GM15510 (cell line): ENCODE results near the gene RAD51.

Source experiments
- POLR2A ChIP-seq: IDR thresholded peaks from 3 replicates; pipeline ENCODE4 v1.6.1; 2011; ENCODE audit warnings: borderline replicate concordance; ENCODE audit not compliant: insufficient read length; ENCODE audit errors: extremely low read depth

Gene RAD51

DNA sequence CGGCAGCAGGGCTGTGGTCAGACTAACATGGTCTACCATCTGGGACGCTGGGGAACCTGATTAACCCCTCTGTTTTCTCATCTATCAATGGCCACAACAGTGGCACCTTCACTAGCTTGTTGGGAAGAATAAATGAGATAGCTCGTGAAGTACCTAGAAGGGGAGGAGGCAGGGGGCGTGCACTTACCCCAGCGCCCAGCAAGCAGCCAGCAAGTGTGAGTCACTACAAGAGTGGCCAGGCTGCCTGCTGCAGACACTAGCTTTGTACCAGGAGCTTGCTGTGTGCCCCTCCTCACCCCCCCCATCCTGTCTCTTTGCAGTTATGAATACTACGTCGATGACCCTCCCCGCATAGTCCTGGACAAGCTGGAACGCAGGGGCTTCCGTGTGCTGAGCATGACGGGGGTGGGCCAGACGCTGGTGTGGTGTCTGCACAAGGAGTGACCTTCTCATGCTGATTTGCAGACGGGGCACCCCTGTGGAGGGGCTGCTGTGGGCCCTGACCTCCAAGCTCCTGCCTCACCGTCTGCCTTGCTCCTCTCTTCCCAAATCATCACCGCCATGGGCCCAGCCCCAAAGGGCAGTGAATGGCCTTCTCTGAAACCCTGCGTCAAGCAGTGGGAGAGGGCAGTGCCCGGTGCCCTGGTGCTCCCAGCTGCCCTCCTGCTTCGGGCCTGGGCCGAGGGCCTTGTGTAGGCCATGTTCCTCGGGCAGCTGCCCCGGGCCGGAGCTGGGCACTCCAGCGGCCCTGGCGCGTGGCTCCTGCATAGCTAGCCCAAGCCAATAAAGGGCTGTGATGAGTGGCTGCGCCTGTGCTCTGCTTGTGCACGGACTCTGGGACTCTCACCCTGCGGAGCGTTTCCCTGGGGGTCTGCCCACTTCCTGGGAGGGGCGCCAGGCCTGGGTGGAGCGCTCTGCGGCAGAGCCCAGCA lies 72.2 kb downstream of the RAD51 start:
- TF ChIP-seq POLR2A, result no peak

GRCh38 chr15:40767838-40768500 lies 73.0 kb downstream of the RAD51 start:
- TF ChIP-seq POLR2A, result no peak

- no peak for TF ChIP-seq POLR2A
Observed at GRCh38 chr15:40768521-40769273, 73.7 kb downstream of the RAD51 start.

- peak; percentile 20 for TF ChIP-seq POLR2A
Observed at GRCh38 chr15:40769274-40770146, 74.5 kb downstream of the RAD51 start, which contains the start of gene C15orf62. Gene C15orf62, plus strand, starts transcription at chr15:40769980. Its CDS starts 516 bp downstream, at chr15:40770496.

DNA sequence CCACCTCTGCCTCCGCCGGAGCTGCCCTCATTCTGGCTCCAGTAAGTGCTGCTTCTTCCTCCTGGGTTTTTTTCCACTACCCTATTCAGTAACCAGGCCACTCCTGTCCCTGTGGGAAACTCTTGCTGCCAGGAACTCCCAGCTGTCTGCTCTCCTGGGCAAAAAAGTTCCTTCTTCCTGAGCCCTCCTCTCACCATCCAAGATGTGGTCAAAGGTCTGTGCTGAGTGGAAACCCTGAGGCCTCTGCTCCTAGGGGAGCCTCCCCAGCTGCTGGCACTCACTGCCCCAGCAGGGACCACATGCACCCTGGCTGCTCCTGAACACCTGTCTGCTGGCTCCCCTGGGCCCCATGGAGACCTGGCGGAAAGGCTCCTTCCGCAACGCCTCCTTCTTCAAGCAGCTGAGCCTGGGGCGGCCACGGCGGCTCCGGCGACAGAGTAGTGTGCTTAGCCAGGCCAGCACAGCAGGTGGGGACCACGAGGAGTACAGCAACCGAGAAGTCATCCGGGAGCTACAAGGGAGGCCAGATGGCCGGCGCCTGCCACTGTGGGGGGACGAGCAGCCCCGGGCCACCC lies 75.3 kb downstream of the RAD51 start:
- no peak for TF ChIP-seq POLR2A

DNA sequence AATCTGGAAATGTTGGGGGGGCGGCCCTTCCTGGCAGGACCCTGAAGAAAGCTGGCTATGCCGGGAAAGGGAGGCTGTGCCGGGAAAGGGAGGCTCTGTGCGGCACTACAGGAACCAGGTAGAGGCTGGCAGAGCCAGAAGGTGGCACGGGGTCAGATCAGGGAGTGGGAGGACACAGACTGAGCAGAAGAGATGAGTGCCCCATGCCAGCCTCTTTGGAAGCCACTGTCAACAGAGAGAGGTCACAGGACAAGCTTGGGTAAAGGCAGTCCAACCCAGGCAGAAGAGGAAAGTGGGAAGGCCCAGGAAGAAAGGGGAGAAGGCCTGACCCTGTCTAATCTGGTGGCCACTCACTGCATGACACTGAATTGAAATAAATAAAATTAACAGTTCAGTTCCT lies 76.3 kb downstream of the RAD51 start:
- TF ChIP-seq POLR2A, result no peak

- TF ChIP-seq POLR2A, result no peak
Observed at GRCh38 chr15:40772014-40772413, 77.0 kb downstream of the RAD51 start.

- no peak for TF ChIP-seq POLR2A
Observed at GRCh38 chr15:40773496-40773895, 78.5 kb downstream of the RAD51 start.

DNA sequence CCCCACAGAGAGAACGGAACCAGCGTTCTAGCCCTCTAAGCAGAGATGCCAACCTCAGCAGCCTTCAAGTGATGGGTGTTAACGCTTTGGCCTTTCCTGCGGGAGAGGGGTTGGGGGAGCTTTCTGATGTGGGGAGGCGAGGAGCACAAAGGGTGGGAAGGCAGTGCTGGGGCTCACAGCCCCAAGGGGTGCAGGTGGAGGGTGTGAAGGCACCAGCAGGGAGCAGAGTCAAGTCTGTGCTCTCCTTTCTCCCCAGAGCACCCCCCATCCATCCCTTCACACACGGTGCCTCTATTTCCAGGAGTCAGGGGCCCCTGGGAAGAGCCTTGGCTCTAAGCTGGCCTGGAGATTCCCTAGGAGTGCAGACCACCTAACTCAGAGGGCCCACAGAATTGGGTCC lies 78.9 kb downstream of the RAD51 start:
- TF ChIP-seq POLR2A, result no peak

DNA sequence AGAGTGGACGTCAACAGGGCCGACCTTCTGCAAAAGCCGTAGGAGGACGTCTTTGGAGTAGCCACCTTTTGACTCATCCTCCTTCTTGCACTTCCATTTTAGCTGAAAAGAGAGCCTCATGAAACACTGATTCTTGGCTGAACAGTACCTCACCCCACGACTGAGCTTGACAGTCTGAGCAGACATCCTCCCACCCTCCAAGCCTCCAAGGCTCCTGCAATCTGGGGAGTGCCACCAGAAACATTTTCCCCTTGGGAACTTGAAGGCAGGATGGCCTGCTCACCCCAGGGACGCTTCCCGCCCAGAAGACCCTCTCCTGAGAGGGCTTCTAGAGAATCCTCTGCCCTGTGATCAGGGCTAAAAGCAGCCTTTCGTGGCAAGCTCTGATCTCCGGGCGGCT lies 80.0 kb downstream of the RAD51 start:
- TF ChIP-seq POLR2A, result no peak

DNA sequence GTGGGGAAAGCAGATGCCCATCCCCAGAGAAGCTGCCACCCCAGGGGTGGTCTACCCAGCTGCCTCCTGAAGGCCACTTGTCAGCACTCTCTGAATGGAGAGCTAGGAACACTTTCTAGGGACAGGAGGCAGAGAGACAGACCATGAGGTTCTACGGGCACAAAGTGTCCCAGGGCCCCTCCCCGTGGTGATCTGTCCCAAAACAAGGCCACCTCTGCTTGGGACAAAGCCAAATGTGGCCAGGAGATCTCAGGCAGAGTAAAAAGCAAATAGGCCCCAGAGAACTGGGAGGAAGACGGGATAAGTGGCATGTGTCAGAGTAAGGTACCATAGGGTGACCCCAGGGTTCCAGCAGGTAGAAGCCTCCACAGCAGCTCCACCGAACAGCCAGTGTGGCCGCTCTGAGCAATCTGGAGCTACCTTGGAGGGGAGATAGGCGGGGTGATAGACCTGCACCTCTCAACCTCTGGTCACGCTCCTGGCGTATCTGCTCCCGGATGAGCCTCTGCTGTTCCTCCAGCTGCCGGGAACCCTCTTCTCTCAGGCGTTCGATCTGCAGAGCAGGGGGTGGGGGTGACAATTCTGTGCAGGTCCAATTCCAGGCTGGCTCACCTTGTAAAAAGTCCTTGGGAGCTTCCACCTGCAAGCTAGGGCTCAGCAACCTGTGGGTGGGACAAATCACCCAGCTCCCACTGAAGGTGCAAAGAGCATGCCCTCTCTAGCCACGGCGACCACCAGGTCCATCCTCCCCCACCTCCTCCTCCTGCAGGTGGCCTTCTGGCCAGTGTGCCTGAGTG lies 81.0 kb downstream of the RAD51 start:
- no peak for TF ChIP-seq POLR2A

GRCh38 chr15:40776537-40777141 lies 81.7 kb downstream of the RAD51 start:
- no peak for TF ChIP-seq POLR2A
